Right cardiac atrium (tissue), 5 donors: Measurements from ENCODE around the gene FNTB. TPM values are rescaled to one million over a fixed set of nuclear protein-coding genes. Genes with fewer than 3 reads are reported as not detected.

ENCODE experiments used
- ATAC-seq, 2 donors: fragments of 200-7000 bp; cut with Tn5 transposase; one replicate each; pipeline versions ENCODE4 v1.8.0 to v1.9.1; 2020; ENCODE audit warnings: moderate library complexity in 2 of 2, mild to moderate bottlenecking in 1 of 2
- DNase-seq, 3 donors: peaks; one replicate each; pipeline ENCODE4 v3.0.0-alpha.2; 2020
- H3K27ac ChIP-seq: one replicate; pipeline ENCODE4 v1.5.1; 2013; ENCODE audit warnings: mild to moderate bottlenecking, low read length, control low read depth, moderate library complexity
- H3K27me3 ChIP-seq: one replicate; pipeline ENCODE4 v1.6.1; 2013; ENCODE audit not compliant: control insufficient read depth, insufficient read depth
- H3K4me1 ChIP-seq: one replicate; pipeline ENCODE4 v1.6.1; 2013; ENCODE audit warnings: low read length; ENCODE audit not compliant: control insufficient read depth, insufficient read depth
- H3K4me3 ChIP-seq: one replicate; pipeline ENCODE4 v1.5.1; 2013; ENCODE audit warnings: low read length, control low read depth
- H3K9me3 ChIP-seq: one replicate; pipeline ENCODE4 v1.6.1; 2013; ENCODE audit warnings: low read length; ENCODE audit not compliant: control insufficient read depth
- WGBS: extraction: QIAGEN DNeasy Blood & Tissue Kit; methylation state at CpG from one replicate; pipeline ENCODE4 v1.1.7; 2013; 5-methylcytosine and 5-hydroxymethylcytosine counted together
- intact Hi-C, 4 donors: fragments of 100-400 bp; cut with DNase I; formaldehyde crosslinking; loops; one replicate each; pipeline versions ENCODE4 v1.11.0 to v1.14.0; 2022 to 2023
- polyA plus RNA-seq: library from polyadenylated mRNA; stranded (reverse); fragments of 200-250 nt; gene quantifications from one replicate; pipeline ENCODE4 v1.2.3, GENCODE V29; 2013
- total RNA-seq, 4 donors: library from RNA; stranded (reverse); fragmentation: NEBNext Ultra II Directional; extraction: Animal tissue kit (Norgen Biotek cat#: 25700); gene quantifications; one replicate each; pipeline ENCODE4 v1.2.1, GENCODE V29; 2021
- donor health status: healthy with polysubstance abuse.
- donor health status: DM: no; HTN: yes; CAD: no.
- donor health status: DM: no; HTN: no; CAD: no.
- donor health status: DM: no; HTN: yes; CAD: no; lungs with severe emphysema.
- donor health status: DM: yes; HTN: yes; CAD: no.

The FNTB gene
- total and polyA plus RNA-seq, 5 donors = 10.6 to 20.7 (median 14.9) TPM

DNA sequence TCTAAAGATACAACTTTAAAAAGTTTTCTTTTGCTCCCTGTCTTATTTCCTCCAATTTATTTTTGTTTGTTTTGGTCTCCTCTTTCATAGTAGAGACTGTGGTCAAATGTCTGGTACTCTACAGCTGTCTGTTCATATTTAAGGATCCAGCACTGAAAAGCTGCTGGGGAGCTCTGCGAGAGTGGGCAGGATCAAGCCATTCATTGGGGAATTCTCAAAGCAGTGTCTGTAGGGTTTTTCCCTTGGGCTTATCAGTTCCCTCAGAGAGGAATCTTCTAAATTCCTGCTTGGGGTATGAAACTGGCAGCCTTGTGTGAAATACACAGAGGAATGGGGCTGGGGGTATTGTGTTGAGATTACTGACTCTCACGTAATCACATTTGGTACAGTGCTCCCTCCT is 52.3 kb downstream of the FNTB start:
- 79% methylated on average over 2 of the region's 2 CpGs for WGBS
- H3K27me3 ChIP-seq = no peaks in the 10 kb centered on the region
- H3K4me3 ChIP-seq = no peak overlapping the region
- H3K9me3 ChIP-seq = no peaks in the 10 kb centered on the region
- no peaks in the 10 kb centered on the region for H3K4me1 ChIP-seq
- intact Hi-C loops = no loop called here
- ATAC-seq (no peak), DNase-seq (no peak)
- no peak overlapping the region for H3K27ac ChIP-seq

DNA sequence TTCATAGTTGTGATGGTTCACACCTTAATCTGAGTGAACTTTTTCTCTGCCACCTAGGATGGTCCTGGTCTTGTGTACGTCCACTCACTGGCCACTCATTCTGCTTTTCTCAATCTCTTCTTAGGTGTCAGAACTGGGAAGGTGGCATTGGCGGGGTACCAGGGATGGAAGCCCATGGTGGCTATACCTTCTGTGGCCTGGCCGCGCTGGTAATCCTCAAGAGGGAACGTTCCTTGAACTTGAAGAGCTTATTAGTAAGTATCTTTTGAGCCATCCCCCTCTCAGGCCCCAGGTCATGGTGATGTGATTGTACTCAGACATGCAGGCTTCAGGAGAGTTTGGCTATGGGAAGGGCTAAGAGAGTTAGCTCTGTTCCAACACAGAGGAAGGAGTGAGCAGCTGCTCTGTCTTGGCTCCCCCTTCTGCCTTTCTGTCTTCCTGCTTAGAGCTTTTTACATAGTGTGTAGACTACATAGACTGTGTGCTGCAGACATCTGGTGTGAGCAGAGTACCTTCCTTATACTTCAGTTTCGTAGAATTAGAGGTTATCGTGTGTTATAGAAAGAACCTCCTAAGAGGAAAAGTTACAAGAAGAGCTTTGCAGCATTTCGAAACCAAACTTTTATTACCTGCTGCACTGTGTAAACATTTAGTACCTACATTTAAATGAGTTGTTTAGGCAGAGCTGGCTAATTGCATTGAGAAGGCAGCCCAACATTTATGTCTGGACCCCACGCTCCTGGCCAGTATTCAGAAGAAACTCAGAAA is 54.2 kb downstream of the FNTB start:
- H3K9me3 ChIP-seq = no peaks in the 10 kb centered on the region
- no peaks in the 10 kb centered on the region for H3K27me3 ChIP-seq
- no peak overlapping the region for H3K4me3 ChIP-seq
- no peaks in the 10 kb centered on the region for H3K4me1 ChIP-seq
- intact Hi-C loops = no loop called here
- no peak overlapping the region for H3K27ac ChIP-seq
- no peak for DNase-seq
- WGBS = 94% methylated on average over 9 of the region's 9 CpGs
- ATAC-seq = no peak

DNA sequence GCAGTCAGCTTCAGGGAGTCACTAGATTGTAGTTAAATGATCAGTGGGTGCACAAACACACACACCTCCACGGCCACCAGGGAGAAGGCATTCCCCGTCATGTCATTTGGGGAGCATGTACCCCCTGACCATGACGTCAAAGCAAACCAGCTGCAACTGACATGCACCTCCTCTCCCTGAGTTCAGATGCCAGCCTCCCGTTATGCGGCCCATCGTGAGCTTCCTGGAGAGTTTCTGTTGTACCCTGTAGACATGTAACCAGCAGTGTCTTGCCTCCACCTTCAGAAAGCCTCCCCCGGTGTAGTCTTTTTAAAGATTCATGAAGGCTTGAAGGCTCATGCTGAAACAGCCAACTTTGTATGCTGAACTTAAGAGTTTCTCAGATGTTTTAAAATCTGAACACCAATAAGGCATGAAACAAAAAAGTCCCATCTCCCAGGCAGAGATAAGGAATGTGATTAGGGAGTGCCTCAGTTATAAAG is 54.8 kb downstream of the FNTB start:
- no peak for ATAC-seq
- 96% methylated on average over 7 of the region's 7 CpGs for whole genome bisulfite sequencing
- intact Hi-C loops = no loop called here

DNA sequence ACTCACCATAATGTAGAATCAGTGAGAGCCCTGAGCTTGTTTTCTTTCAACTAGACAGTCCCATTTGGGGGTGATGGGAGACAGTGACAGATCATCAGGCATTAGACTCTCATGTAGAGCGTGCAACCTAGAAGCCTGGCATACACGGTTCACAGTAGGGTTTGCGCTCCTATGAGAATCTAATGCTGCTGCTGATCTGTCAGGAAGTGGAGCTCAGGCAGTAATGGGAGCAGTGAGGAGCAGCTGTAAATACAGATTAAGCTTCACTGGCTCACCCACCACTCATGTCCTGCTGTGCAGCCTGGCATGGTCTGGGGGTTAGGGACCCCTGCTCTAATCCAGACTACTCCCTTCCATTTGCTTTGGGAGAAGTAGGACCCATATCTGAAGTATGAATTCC is 55.6 kb downstream of the FNTB start:
- no peak overlapping the region for H3K27ac ChIP-seq
- intact Hi-C loops = no loop called here
- no peaks in the 10 kb centered on the region for H3K27me3 ChIP-seq
- no peaks in the 10 kb centered on the region for H3K9me3 ChIP-seq
- DNase-seq = no peak
- no peak for ATAC-seq
- no peak overlapping the region for H3K4me3 ChIP-seq
- no peaks in the 10 kb centered on the region for H3K4me1 ChIP-seq
- WGBS = 86% methylated on average over 3 of the region's 3 CpGs

More for the DNA sequence above, 54.8 kb downstream of the FNTB start:
- no peaks in the 10 kb centered on the region for H3K27me3 ChIP-seq
- H3K4me1 ChIP-seq = no peaks in the 10 kb centered on the region
- DNase-seq = no peak
- no peak overlapping the region for H3K27ac ChIP-seq
- H3K4me3 ChIP-seq = no peak overlapping the region
- H3K9me3 ChIP-seq = no peaks in the 10 kb centered on the region

DNA sequence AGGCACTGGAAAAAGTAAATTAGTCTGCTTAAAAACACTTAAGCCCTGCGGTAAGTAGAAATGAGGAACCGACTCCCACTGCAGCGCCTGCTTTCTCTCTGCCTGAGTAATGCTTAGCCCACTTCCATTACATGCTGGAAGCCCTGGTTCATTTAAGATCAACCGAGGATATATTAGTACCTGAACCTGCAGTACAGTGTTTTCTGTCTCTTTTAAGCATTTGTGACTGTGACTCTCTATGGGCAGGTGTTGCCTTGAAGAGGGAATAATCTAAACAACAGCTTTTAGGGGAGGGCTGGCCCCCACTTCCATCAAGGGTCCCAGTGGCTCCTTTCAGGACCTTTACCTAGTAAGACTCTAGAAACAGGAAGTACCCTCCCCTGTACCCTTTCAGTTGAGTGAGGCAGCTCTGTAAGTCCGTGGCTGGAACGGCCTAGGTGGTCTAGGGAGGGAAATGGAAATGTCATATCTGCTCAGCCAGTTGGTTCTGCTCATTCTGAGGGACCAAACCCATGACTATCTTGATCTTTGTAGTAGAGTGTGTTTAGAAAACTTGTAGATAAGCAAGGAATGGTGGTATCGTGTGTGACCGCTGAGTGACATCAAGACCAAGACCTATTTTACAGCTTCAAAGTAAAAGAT is 56.2 kb downstream of the FNTB start:
- Histone ChIP-seq H3K27ac (no peak overlapping the region), H3K4me1 (peaks cover 2% of the 10 kb centered on the region), H3K9me3 (no peaks in the 10 kb centered on the region), H3K27me3 (no peaks in the 10 kb centered on the region), H3K4me3 (no peak overlapping the region)
- WGBS = 76% methylated on average over 8 of the region's 8 CpGs
- ATAC-seq (no peak), DNase-seq (no peak)
- intact Hi-C loops = no loop called here

DNA sequence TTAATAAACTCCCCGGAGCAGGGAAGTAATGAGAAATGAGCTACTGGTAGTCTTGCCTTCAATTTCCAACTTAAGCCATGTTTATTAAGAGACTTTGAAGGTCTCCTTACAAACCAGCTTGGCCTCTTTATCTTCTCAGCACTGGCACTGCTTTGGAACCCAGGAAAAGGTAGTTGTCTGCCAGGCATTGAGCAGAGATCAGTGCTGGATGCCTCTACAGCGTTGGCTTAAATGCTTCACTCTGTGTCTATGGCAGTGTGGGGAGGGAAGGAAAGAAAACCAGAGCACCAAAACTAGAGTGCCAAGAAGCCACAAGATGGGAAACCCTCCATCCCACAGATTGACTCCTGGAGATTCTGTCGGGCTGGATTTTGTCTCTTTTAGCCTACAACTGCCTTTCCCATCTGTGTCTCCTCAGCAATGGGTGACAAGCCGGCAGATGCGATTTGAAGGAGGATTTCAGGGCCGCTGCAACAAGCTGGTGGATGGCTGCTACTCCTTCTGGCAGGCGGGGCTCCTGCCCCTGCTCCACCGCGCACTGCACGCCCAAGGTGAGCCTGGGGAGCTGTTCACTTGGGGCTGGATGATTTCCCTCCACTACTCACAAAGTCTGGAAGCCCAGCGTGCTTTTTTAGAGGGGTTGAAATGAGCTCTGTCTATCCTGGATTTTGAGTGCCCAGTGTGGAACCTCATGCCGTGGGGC is 57.3 kb downstream of the FNTB start:
- no peak overlapping the region for H3K4me3 ChIP-seq
- H3K27me3 ChIP-seq = no peaks in the 10 kb centered on the region
- no peak overlapping the region for H3K27ac ChIP-seq
- intact Hi-C loops = no loop called here
- ATAC-seq (no peak), DNase-seq (no peak)
- no peaks in the 10 kb centered on the region for H3K9me3 ChIP-seq
- WGBS = 85% methylated on average over 12 of the region's 12 CpGs
- peaks cover 2% of the 10 kb centered on the region for H3K4me1 ChIP-seq

DNA sequence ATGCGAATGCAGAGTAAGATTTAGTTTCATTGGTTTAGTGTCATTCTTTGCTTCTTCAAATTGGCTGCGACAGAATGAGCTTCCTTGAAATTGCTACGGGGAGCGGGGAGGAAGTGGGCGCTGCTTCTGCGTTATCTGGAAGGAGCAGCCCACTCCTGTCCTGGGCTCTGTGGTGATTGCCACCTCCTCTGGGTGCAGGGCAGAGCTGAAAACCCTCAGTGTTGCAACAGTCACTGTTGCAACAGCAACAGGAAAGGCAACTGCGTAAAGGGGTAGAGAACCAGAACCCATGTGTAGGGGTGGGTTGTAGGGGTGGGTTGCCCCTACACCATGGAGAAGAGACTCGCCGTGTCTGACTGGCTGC is 57.9 kb downstream of the FNTB start:
- Histone ChIP-seq H3K4me3 (no peak overlapping the region), H3K27ac (no peak overlapping the region), H3K9me3 (no peaks in the 10 kb centered on the region), H3K4me1 (peaks cover 2% of the 10 kb centered on the region), H3K27me3 (no peaks in the 10 kb centered on the region)
- WGBS = 79% methylated on average over 9 of the region's 9 CpGs
- intact Hi-C loops = no loop called here
- DNase-seq (peak in 2 of 3 donors; percentile 58 to 66), ATAC-seq (peak; percentile 22 to 39)

DNA sequence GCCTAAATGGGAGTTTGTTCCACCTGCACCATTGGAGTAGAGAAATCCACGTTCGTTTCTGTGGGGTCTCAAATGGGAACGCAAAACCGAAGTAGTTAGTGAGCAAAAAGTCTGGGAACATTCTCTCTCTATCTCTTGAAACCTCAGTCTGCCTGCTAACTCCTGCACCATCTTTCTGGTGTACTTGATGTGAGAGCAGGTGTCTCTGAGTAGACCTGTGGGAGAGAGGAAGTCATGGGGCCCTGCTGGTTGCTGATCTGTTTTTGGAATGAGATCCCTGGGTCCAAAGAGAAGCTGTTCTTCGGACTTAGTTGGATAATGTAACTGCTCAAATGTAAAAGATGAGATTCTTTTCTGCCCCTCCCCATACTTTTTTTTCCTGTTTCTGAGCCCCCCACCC is 58.3 kb downstream of the FNTB start:
- no peak overlapping the region for H3K27ac ChIP-seq
- ATAC-seq (no peak), DNase-seq (no peak)
- H3K9me3 ChIP-seq = no peaks in the 10 kb centered on the region
- peaks cover 2% of the 10 kb centered on the region for H3K4me1 ChIP-seq
- H3K27me3 ChIP-seq = no peaks in the 10 kb centered on the region
- WGBS = 86% methylated on average over 5 of the region's 5 CpGs
- intact Hi-C loops = no loop called here
- no peak overlapping the region for H3K4me3 ChIP-seq

DNA sequence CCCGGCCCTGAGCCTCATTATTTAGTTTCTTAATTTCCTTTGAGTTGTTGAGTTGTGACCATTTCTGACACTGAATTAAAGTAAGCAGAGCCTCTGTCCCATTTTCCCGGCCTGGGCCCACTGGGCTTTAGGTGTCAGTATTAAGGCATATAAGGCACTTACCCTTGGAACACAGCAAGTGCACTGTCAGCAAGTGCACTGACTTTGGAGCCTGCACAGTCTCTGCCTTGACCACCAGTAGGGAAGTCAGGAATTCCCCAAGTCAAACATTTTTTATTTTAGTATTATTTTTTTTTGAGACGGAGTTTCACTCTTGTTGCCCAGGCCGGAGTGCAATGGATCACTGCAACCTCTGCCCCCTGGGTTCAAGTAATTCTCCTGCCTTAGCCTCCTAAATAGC is 59.0 kb downstream of the FNTB start:
- Histone ChIP-seq H3K4me3 (no peak overlapping the region), H3K27me3 (no peaks in the 10 kb centered on the region), H3K9me3 (no peaks in the 10 kb centered on the region), H3K4me1 (peaks cover 2% of the 10 kb centered on the region), H3K27ac (no peak overlapping the region)
- DNase-seq (no peak), ATAC-seq (no peak)
- 86% methylated on average over 4 of the region's 4 CpGs for WGBS
- intact Hi-C loops = no loop called here

DNA sequence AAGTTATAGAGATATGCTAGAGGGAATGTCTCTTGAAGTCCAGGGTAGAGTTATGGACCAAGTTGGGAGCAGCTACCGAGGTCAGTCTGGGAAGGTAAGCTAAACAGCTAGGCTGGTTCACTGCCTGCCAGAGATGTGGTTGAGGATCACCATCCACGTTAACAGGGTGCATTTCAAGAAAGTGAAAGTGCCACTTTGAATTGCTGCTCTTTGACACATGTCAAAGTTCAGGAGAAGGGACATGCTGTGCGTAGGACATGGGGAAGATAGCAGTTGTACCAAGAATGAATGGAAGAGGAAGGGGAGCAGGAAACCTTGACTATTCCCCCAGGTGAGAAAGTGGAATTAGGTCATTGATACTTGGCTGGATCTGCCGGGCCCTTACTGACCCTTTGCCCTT is 66.1 kb downstream of the FNTB start:
- no peaks in the 10 kb centered on the region for H3K9me3 ChIP-seq
- no peak for DNase-seq
- H3K4me3 ChIP-seq = no peak overlapping the region
- WGBS = 78% methylated on average over 4 of the region's 4 CpGs
- no peaks in the 10 kb centered on the region for H3K27me3 ChIP-seq
- no peaks in the 10 kb centered on the region for H3K4me1 ChIP-seq
- intact Hi-C loops = no loop called here
- ATAC-seq = no peak
- H3K27ac ChIP-seq = no peak overlapping the region

DNA sequence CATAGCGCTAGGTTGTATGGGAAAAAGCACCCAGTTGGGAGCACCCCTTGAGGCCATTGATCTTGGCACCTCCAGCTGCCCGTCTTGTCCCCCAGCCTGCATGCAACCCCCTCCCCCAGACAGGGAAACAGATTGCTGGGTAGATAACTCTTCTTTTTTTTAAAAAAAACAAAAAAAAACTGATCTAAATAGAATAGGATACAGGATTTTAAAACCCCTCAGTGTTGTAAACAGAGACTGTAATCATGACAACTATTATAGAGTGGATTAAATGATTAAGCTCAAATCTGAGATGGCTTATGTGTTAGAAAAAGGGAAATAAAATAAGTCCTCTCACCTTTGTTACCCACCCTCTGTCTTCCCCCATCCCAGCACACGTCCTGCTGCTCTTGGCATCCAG is 66.8 kb downstream of the FNTB start:
- H3K27ac ChIP-seq = no peak overlapping the region
- H3K27me3 ChIP-seq = no peaks in the 10 kb centered on the region
- intact Hi-C loops = no loop called here

More for the DNA sequence above, 66.8 kb downstream of the FNTB start:
- ATAC-seq (peak in 1 of 2 donors; percentile 30), DNase-seq (no peak)
- WGBS = 84% methylated on average over 3 of the region's 3 CpGs
- Histone ChIP-seq H3K4me3 (no peak overlapping the region), H3K9me3 (no peaks in the 10 kb centered on the region), H3K4me1 (no peaks in the 10 kb centered on the region)
